Measurements from ENCODE around the gene BUB1.

DNA sequence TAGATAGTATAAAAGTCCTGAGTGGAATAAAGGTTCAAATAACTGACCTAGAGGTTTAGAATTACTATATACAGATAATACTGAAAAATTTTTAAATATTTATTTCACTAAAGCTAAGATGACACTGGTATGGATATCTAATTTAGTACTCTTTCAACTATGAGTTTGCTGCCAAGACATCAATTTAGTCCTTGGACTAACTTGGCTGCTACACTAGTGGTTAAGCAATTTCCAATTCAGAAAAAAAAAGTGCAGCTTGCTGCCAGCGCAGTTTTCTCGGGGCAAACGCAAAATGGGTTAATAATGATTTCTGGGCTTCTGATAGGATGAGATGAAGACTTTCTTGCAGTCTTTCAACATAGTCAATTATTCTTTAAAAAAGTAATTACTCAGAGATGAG, 10.8 kb downstream of the BUB1 start:
- TF ChIP-seq, protein P1, sequence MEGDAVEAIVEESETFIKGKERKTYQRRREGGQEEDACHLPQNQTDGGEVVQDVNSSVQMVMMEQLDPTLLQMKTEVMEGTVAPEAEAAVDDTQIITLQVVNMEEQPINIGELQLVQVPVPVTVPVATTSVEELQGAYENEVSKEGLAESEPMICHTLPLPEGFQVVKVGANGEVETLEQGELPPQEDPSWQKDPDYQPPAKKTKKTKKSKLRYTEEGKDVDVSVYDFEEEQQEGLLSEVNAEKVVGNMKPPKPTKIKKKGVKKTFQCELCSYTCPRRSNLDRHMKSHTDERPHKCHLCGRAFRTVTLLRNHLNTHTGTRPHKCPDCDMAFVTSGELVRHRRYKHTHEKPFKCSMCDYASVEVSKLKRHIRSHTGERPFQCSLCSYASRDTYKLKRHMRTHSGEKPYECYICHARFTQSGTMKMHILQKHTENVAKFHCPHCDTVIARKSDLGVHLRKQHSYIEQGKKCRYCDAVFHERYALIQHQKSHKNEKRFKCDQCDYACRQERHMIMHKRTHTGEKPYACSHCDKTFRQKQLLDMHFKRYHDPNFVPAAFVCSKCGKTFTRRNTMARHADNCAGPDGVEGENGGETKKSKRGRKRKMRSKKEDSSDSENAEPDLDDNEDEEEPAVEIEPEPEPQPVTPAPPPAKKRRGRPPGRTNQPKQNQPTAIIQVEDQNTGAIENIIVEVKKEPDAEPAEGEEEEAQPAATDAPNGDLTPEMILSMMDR (IDR thresholded peaks at IDR 0.05 in 8 of 11, conservative IDR thresholded peaks at IDR 0.05 in 3 of 11): no peak
- no peak for TF ChIP-seq POLR2A (IDR thresholded peaks at IDR 0.05)
